Skin of body (tissue), 2 donors: Measurements from ENCODE around the gene PPTC7. TPM values are rescaled to one million over a fixed set of nuclear protein-coding genes. Genes with fewer than 3 reads are reported as not detected.
"Not testable (repeated sequence)": the region's sequence is repeated elsewhere in the genome, so short reads cannot be mapped to it uniquely, and the experiment has no call there.

Experiments used
- DNase-seq: peaks from one replicate; lab custom pipeline; 2025; lab: John Stamatoyannopoulos, UW
- total RNA-seq: library from RNA; depleted of rRNA; stranded (reverse); fragments of >200 nt; gene quantifications from one replicate; pipeline ENCODE4 v1.2.3, GENCODE V29; 2014

PPTC7 gene
- total RNA-seq, 1 donor from 2014 or later, result 20.3 TPM

- DNase-seq, result no peak
Observed at GRCh38 chr12:110536834-110537604, 46.1 kb downstream of the PPTC7 start.

- no peak for DNase-seq
Observed at GRCh38 chr12:110534811-110535210, 48.3 kb downstream of the PPTC7 start.

DNA sequence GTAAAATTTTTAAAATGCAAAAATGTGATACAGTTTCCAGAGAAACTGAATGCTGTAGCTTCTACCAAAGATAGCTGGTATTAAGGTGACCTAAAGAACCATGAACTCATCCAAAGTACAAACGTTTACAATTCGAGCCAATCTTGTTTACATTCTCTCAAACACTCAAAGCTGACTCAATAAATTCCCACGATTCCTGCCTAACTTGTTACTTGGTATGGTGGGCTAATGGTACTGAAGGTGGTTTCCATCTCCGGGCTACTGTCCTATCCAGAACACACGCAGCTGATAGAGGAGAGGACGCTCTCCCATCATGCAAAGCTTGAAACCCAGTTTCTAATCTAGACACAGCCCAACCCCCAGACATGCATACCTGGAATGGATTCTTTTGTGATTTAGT is 49.5 kb downstream of the PPTC7 start:
- no peak for DNase-seq

GRCh38 chr12:110532644-110533043 is 50.5 kb downstream of the PPTC7 start:
- no peak for DNase-seq

DNA sequence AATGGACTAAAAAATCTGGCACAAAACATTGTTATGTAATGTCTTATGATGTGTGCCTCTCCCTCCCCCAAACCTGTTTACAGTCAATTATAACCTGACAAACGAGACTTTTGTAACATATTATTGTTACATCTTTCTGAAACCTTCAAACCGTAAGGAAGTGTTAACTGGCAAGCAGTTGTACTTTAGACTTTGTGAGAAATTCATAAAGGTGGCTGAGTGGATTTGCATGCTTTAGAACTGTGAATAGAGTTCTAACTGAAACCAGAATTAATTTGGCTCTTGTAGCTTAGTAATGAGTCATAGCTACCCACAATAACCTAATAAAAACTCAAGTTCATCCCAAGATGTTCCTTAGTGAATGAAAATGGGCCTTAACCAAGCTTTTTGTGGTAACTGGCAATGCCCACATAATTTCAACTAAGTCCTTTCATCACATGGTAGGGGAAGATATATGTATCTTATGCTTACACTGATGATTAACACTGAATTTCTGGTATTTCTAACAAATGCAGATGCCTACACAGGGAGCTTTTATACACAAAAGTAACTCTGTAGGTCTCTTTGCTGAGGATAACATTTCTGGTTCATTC is 51.3 kb downstream of the PPTC7 start:
- no peak for DNase-seq

- DNase-seq, result no peak
Observed at GRCh38 chr12:110530511-110530910, 52.6 kb downstream of the PPTC7 start.

DNA sequence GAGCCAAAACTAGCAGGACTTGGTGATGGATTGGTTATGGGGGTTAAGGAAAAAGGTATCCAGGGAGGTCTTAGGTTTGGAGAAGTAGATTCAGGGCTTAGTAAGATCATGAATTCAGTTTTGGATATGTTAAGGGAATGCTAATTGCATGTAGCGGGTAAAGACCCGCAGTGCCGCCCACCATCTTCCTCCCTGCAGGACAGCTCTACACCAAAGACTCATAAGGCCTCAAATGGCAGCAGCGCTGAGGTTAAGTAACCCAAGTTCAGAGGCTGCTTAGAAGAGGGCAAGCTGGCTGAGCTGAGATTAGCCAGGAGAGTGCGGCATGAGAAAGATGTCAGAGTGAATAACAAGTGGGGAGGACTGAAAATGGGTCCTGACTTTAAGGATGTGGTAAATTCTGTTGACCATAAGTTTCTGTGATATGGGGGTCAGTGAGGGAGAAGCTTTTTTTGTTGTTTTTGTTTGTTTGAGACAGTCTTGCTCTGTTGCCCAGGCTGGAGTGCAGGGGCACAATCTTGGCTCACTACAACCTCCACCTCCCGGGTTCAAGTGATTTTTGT is 54.8 kb downstream of the PPTC7 start:
- DNase-seq, result no peak

- not testable (repeated sequence) for DNase-seq
Observed at GRCh38 chr12:110520876-110521712, 62.0 kb downstream of the PPTC7 start.

GRCh38 chr12:110518014-110518413 is 65.1 kb downstream of the PPTC7 start:
- not testable (repeated sequence) for DNase-seq

- no peak for DNase-seq
Observed at GRCh38 chr12:110516995-110517394, 66.1 kb downstream of the PPTC7 start.

DNA sequence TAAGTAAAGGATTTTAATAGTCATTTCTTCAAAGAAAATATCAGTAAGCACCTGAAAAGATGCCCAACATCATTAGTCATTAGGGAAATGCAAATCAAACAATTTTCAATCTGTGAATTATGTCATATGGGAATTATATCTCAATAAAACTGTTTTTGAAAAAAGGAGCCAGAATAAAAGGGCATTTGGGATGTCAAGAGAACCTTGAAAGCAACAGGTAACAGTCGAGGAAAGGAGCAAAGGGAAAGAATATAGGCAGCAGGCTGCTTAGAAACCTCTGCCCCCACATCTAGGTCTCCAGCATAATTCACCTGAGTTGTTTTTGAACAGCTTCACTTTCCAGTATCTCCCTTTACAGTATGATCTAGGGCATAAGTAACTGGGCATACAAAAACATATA is 68.8 kb downstream of the PPTC7 start:
- DNase-seq, result no peak

DNA sequence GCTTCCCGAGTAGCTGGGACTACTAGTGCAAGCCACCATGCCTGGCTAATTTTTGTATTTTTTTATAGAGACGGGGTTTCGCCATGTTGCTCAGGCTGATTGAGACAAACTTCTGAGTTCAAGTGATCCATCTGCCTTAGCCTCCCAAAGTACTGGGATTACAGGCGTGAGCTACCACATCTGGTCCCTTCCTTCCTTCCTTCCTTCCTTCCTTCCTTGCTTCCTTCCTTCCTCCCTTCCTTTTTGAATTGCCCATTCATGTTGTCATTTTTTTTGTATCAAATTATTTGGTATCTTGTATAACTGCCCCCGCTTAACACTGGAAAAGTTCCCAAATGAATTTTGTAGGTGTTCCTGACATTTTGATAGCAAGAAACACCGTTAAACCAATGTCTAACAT is 69.3 kb downstream of the PPTC7 start:
- no peak for DNase-seq

GRCh38 chr12:110508071-110508586 is 75.0 kb downstream of the PPTC7 start:
- DNase-seq, result no peak

DNA sequence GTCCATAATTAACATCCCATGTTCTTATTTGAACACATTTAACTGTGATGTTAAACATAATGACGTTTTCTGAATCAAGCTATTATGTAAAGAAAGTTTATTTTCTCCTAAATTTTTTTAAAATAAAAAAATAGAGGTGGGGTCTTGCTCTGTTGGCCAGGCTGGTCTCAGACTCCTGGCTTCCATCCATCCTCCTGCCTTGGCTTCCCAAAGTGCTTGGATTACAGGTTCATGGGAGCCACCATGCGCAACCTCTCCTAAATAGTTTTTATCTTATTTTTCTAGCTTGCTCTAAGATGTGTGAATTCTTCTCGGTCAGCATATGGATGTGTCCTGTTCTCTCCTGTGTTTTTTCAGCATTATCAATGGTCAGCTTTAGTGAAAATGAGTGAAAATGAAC is 77.8 kb downstream of the PPTC7 start:
- DNase-seq, result no peak

GRCh38 chr12:110503432-110503831 is 79.7 kb downstream of the PPTC7 start:
- no peak for DNase-seq

DNA sequence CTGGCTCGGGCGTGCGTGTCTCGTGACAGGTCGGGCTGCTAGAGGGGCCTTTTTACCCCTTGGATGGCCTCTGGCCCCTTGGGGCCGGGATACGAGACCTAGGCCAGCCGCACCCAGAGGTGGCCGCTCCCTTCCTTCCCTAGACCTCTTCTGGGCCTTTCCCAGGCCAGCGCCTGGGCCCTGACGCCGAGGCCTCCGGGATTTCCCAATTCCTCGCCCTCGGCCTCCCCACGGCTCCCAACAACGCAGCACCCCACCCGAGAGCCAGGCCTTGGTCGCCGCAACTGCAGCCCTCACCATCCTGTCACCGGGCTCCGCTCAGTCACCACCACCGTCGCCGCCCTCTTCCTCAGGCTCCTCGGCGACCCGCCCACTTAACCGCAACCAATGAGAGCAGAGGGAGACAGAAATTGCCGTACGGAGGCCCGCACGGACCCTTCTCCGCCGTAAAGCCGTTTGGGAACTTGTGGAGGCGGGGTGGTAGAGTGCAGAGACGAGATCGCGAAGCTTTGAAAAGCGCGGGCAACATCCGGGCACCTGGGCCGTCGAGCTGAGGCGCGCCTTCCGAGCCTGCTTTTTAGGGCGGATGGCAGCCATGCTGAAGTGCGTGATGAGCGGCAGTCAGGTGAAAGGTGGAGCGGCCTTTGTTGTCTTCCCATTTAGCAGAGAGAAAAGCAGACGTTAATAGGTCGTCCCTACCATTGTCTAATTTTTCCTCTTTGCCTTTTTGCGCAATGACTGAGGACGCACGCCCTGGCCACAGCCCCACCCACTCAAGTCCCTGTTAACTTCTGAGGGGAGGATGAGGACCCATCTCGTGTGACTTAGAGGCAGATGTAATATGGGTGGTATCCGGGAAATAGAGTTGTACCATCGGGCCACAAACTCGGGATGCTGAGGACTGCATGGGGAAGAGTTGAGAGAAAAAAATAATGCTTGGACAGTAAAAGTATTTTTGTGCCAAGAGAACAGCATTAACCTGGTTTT is 81.1 kb downstream of the PPTC7 start, which contains the start of the genes RAD9B and VPS29:
TSS of gene RAD9B (plus strand) at position 580 of the 987 bp plus-strand sequence. CDS start at position 587, 7 bp downstream.
TSS of gene VPS29 (minus strand) at position 360 of the 987 bp plus-strand sequence. CDS start at position 300, 60 bp downstream.
- DNase-seq, result peak; percentile 98

DNA sequence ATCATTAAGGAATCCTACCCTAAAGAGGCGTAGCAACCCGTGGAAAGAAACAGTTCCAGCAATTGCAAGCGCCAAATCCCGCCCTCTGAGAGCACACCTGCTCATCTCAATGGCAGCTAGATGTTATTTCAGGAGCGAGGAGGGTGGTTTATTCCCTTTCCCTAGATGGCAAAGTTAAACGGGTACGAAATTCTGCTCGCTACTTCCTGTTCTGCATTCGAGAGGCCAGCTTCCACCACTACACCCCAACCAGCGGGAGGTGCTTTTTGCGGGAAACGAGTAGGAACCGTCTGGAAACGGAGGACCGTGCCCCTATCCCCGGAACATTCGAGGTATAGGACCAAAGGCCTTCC is 81.7 kb downstream of the PPTC7 start:
- DNase-seq, result peak; percentile 17

- DNase-seq, result no peak
Observed at GRCh38 chr12:110498984-110499706, 84.0 kb downstream of the PPTC7 start.
